A673 (cell line): ENCODE results near the gene COL4A2. TPM values are rescaled to one million over a fixed set of nuclear protein-coding genes. Genes with fewer than 3 reads are reported as not detected.
"Not testable (repeated sequence)": the region's sequence is repeated elsewhere in the genome, so short reads cannot be mapped to it uniquely, and the experiment has no call there.

ENCODE experiments used
- BruUV-seq: library from RNA; stranded (reverse); fragments of 400-500 nt; replicated peaks from 2 replicates; lab custom pipeline; 2021; lab: Mats Ljungman, UMichigan
- CTCF ChIA-PET: fragments of 300-600 bp; sonication (Branson Sonifier 250); formaldehyde crosslinking; loops from one replicate; lab custom pipeline; 2022; ENCODE audit warnings: antibody characterized with exemption; lab: Charles Lee
- POLR2A ChIA-PET: fragments of 300-600 bp; sonication (Branson Sonifier 250); formaldehyde crosslinking; loops from one replicate; lab custom pipeline; 2022; ENCODE audit warnings: antibody characterized with exemption; ENCODE audit not compliant: low non-redundant PET; lab: Charles Lee
- DNase-seq: peaks from one replicate; pipeline ENCODE4 v3.0.0-alpha.2; 2015; ENCODE audit warnings: low spot score
- H3K27ac ChIP-seq: fragments of 200-600 bp; sonication (generic); 2 replicates; pipeline ENCODE4 v1.5.1; 2016; ENCODE audit warnings: mixed run types, low read depth, mild to moderate bottlenecking, mixed read lengths, antibody characterized with exemption, low read length; ENCODE audit not compliant: poor library complexity, severe bottlenecking
- H3K27me3 ChIP-seq: fragments of 200-600 bp; sonication (generic); replicated peaks from 2 replicates; pipeline ENCODE4 v1.6.1; 2017; ENCODE audit warnings: mixed run types, low read depth, mild to moderate bottlenecking, mixed read lengths, antibody characterized with exemption, low read length; ENCODE audit not compliant: insufficient read depth, poor library complexity
- H3K36me3 ChIP-seq: fragments of 200-600 bp; sonication (generic); 2 replicates; pipeline ENCODE4 v1.6.1; 2016; ENCODE audit warnings: mixed run types, mild to moderate bottlenecking, mixed read lengths, antibody characterized with exemption, low read length; ENCODE audit not compliant: insufficient read depth, poor library complexity, severe bottlenecking
- H3K4me1 ChIP-seq: fragments of 200-600 bp; sonication (generic); 2 replicates; pipeline ENCODE4 v1.6.1; 2017; ENCODE audit warnings: mixed run types, mild to moderate bottlenecking, mixed read lengths, antibody characterized with exemption, low read length; ENCODE audit not compliant: insufficient read depth, poor library complexity, severe bottlenecking
- H3K4me3 ChIP-seq: fragments of 200-600 bp; sonication (generic); 2 replicates; pipeline ENCODE4 v1.5.1; 2016; ENCODE audit warnings: low read depth, mixed run types, mild to moderate bottlenecking, mixed read lengths, low read length; ENCODE audit not compliant: poor library complexity, severe bottlenecking
- H3K9me3 ChIP-seq: fragments of 200-600 bp; sonication (generic); 2 replicates; pipeline ENCODE4 v1.6.1; 2016; ENCODE audit warnings: mixed run types, low read depth, mild to moderate bottlenecking, mixed read lengths, antibody characterized with exemption, low read length; ENCODE audit not compliant: poor library complexity, severe bottlenecking
- EZH2 ChIP-seq: fragments of 200-600 bp; sonication (generic); IDR thresholded peaks from 2 replicates; pipeline ENCODE4 v1.6.1; 2017; ENCODE audit warnings: borderline replicate concordance, low read depth, mild to moderate bottlenecking, mixed read lengths, antibody characterized with exemption, low read length; ENCODE audit not compliant: poor library complexity, severe bottlenecking
- intact Hi-C: fragments of 100-400 bp; cut with micrococcal nuclease; formaldehyde crosslinking; loops from one replicate; pipeline ENCODE4 v1.10.0; 2022; ENCODE audit not compliant: unreplicated experiment
- total RNA-seq: library from RNA; stranded (reverse); gene quantifications from 2 replicates; pipeline ENCODE4 v1.2.3, GENCODE V29; 2021
- TF ChIP-seq, protein P1 (sequence below): fragments of 300-800, 200-600 bp; sonication (generic); conservative IDR thresholded peaks from 2 replicates; pipeline ENCODE4 v1.5.1; 2017; ENCODE audit warnings: low read depth, mild to moderate bottlenecking, antibody characterized with exemption, low read length, moderate library complexity, mixed read lengths

Gene COL4A2
- total RNA-seq, 1 experiment from 2014 or later = 184 TPM

DNA sequence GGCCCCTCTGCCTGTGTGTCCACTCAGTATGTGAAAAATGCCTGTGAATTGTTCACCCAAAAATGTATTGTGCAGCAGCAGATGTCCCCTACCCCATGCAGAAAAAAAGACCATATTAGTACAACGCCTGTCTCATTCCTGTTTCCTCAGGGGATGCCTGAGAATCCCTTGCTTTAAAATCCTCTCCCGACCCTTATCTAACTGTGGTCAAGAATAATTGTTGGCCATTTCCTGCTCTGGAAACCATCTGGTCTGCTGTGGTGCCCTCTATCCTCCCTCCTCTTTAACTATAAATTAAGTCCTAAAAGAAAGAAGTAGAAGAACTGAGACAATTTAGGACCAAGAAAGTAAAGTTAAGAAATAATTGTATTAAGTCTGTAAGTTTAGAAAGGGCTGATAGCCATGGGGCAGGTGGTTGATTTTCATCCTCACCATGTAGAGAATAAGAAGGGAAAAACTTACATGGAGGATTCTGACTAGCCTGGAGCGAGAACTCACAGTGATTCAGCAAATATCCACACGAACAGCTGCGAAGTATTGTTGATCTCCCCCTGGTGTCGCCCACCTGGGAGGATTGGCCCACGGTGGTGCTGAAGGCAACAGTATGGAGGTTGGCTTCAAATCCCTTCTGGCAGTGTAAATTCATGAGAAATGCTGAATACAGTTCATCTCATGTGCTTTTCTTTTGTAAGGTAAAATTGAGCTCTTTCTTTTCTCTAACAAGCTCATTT, 85.6 kb downstream of the COL4A2 start:
- H3K4me1 ChIP-seq = peaks cover 6% of the 10 kb centered on the region

DNA sequence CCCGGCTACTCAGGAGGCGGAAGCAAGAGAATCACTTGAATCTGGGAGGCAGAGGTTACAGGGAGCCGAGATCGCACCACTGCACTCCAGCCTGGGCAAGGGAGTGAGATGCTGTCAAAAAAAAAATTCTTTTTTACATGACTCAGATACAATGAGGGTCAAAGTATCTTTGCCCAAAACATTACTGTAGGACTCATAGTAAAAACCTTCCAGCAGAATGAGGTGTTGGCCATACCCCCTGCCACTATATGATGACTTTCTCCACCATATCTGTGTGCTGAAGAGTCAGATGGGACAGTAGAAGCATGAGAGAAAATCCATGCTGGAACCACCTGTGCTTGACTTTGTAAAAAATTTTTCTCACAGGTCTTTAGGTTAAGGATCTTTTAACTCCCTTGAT, 86.7 kb downstream of the COL4A2 start:
- BruUV-seq = no TSS peak
- CTCF ChIA-PET = no interaction called here
- no peak overlapping the region for H3K27ac ChIP-seq

More for the DNA sequence above, 85.6 kb downstream of the COL4A2 start:
- no peaks in the 10 kb centered on the region for H3K27me3 ChIP-seq
- H3K27ac ChIP-seq = no peak overlapping the region
- H3K36me3 ChIP-seq = no peaks in the 10 kb centered on the region
- TF ChIP-seq, protein P1, sequence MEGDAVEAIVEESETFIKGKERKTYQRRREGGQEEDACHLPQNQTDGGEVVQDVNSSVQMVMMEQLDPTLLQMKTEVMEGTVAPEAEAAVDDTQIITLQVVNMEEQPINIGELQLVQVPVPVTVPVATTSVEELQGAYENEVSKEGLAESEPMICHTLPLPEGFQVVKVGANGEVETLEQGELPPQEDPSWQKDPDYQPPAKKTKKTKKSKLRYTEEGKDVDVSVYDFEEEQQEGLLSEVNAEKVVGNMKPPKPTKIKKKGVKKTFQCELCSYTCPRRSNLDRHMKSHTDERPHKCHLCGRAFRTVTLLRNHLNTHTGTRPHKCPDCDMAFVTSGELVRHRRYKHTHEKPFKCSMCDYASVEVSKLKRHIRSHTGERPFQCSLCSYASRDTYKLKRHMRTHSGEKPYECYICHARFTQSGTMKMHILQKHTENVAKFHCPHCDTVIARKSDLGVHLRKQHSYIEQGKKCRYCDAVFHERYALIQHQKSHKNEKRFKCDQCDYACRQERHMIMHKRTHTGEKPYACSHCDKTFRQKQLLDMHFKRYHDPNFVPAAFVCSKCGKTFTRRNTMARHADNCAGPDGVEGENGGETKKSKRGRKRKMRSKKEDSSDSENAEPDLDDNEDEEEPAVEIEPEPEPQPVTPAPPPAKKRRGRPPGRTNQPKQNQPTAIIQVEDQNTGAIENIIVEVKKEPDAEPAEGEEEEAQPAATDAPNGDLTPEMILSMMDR = no peak
- no peak for TF ChIP-seq EZH2
- H3K4me3 ChIP-seq = no peak overlapping the region
- DNase-seq = no peak
- H3K9me3 ChIP-seq = peaks cover 3% of the 10 kb centered on the region
- no TSS peak for BruUV-seq
- intact Hi-C loops = no loop called here
- ChIA-PET POLR2A (interaction anchor here (0.7 kb wide), 1 partner anchor 92 kb away, joined by 14 read pairs; no protein-coding TSS in a partner anchor), CTCF (interaction anchor here (0.7 kb wide), 1 partner anchor 10 kb away, joined by 4 read pairs; no protein-coding TSS in a partner anchor)

DNA sequence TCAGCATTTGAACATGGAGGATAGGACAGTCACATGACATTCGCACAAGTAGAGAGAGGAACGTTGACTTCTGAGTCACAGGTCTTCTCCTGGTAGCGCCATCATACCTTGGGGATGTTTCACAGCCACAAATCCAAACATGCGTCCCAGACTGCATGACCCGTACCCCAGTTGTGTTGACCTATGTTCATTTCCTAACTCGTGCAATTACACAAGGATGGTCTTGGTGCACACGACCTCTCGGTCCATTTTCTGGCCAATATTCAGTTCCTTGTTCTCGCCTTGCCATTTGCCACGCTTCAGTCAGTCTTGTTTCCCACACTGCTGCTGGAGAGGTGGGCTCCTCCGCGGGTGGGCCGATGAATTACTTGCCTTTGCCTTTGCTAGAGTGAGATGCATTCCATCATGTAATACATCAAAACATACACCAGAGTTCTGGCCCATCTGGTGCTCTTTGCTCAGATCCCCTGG, 87.3 kb downstream of the COL4A2 start:
- no peak for DNase-seq
- Histone ChIP-seq H3K27ac (no peak overlapping the region), H3K4me3 (no peak overlapping the region), H3K27me3 (no peaks in the 10 kb centered on the region), H3K4me1 (peaks cover 9% of the 10 kb centered on the region), H3K36me3 (no peaks in the 10 kb centered on the region), H3K9me3 (peaks cover 3% of the 10 kb centered on the region)
- ChIA-PET POLR2A (no interaction called here), CTCF (no interaction called here)
- TF ChIP-seq, protein P1 = no peak
- TF ChIP-seq EZH2 = no peak
- intact Hi-C loops = no loop called here
- no TSS peak for BruUV-seq

More for the DNA sequence above, 86.7 kb downstream of the COL4A2 start:
- Histone ChIP-seq H3K4me3 (no peak overlapping the region), H3K27me3 (no peaks in the 10 kb centered on the region), H3K36me3 (no peaks in the 10 kb centered on the region), H3K4me1 (peaks cover 2% of the 10 kb centered on the region), H3K9me3 (peaks cover 3% of the 10 kb centered on the region)
- intact Hi-C loops = no loop called here
- TF ChIP-seq, protein P1 = no peak
- no peak for TF ChIP-seq EZH2
- POLR2A ChIA-PET = no interaction called here
- DNase-seq = no peak

DNA sequence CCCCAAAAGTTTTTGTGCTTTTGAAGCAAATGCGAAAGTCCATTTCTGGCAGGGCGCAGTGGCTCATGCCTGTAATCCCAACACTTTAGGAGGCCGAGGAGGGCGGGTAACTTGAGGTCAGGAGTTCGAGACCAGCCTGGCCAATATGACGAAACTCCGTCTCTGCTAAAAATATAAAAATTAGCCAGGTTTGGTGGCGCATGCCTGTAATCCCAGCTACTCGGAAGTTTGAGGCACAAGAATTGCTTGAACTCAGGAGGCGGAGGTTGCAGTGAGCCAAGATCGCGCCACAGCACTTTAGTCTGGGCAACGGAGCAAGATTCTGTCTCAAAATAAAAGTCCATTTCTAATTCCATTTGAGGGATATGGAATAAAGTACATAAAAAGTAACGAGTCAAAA, 88.5 kb downstream of the COL4A2 start:
- CTCF ChIA-PET, DNase-seq, POLR2A ChIA-PET, H3K4me3 ChIP-seq, H3K27me3 ChIP-seq, BruUV-seq, H3K27ac ChIP-seq, H3K36me3 ChIP-seq, H3K9me3 ChIP-seq, intact Hi-C loops: not testable (repeated sequence)
- H3K4me1 ChIP-seq = peaks cover 21% of the 10 kb centered on the region
